ENCODE measurements around the gene DHRS1.

The DHRS1 gene

DNA sequence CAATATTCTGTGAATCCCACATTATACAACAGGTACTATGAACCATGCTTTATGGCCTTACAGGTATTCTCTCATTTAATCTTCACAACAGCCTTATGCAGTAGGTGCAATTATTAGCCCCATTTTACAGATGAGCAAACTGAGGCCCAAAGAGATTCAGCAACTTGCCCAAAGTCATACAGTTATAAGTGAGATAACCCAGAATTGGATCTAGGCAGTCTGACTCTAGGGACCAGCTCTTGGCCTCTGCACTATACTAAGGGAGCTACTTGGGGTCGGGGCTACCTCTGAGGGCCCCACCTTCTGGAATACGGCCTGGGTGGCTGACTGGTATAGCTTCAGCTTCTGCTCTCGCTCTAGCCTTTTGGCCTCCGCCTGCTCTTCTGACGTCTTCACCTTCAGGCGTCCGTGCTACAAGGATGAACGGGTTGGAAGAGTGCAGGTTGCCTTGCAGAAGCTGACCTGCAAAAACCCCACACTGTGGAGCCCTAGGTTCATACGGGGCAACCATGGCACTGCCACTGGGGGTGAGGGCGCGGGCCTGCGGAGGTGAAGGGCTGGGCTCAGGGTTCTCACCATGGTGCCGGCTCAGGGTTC is 28.9 kb downstream of the DHRS1 start:
- Histone ChIP-seq H3K27ac (ENCODE audit: extremely low read depth, low read depth, low read length) (peak overlapping the region; percentile 94), H3K4me3 (ENCODE audit: low read depth, low read length) (peak overlapping the region; percentile 92), H3K36me3 (ENCODE audit: control insufficient read depth in 2 of 2, insufficient read depth in 1 of 2, low read length in 2 of 2) (peaks cover 0 to 36% of the 10 kb centered on the region in 2 experiments; a peak in 1 of 3 replicates), H3K9me3 (ENCODE audit: control insufficient read depth, insufficient read depth, low read depth, low read length) (no peaks in the 10 kb centered on the region), H3K4me1 (ENCODE audit: control insufficient read depth, insufficient read depth, low read length) (peaks cover 3% of the 10 kb centered on the region; the same call in 1 of the 2 replicates)
- CTCF ChIA-PET = interaction anchor here (0.6 to 3.0 kb wide), 12 partner anchors 11 to 167 kb away, joined by 3 to 17 read pairs (median 4); partner anchors contain the start of genes CIDEB, LTB4R2, MDP1 and TINF2
- no peak for TF ChIP-seq GLIS1 (tag by site-specific recombination; IDR thresholded peaks at IDR 0.05)
- 0 out of 2 replicates have a peak, but pooled peaks have one; percentile 29 for TF ChIP-seq KLF8 (tag by site-specific recombination; IDR thresholded peaks at IDR 0.05)
- no peak for TF ChIP-seq ZNF514 (tag by site-specific recombination; IDR thresholded peaks at IDR 0.05)
- no peak for TF ChIP-seq ZSCAN16 (tag by site-specific recombination; IDR thresholded peaks at IDR 0.05)
- TF ChIP-seq, protein P1, sequence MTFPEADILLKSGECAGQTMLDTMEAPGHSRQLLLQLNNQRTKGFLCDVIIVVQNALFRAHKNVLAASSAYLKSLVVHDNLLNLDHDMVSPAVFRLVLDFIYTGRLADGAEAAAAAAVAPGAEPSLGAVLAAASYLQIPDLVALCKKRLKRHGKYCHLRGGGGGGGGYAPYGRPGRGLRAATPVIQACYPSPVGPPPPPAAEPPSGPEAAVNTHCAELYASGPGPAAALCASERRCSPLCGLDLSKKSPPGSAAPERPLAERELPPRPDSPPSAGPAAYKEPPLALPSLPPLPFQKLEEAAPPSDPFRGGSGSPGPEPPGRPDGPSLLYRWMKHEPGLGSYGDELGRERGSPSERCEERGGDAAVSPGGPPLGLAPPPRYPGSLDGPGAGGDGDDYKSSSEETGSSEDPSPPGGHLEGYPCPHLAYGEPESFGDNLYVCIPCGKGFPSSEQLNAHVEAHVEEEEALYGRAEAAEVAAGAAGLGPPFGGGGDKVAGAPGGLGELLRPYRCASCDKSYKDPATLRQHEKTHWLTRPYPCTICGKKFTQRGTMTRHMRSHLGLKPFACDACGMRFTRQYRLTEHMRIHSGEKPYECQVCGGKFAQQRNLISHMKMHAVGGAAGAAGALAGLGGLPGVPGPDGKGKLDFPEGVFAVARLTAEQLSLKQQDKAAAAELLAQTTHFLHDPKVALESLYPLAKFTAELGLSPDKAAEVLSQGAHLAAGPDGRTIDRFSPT (tag by site-specific recombination; IDR thresholded peaks at IDR 0.05) = no peak
- TF ChIP-seq ZNF629 (tag by site-specific recombination; IDR thresholded peaks at IDR 0.05) = peak; percentile 27
- no peak for TF ChIP-seq ZNF501 (tag by site-specific recombination; IDR thresholded peaks at IDR 0.05)
- TF ChIP-seq, protein P2, sequence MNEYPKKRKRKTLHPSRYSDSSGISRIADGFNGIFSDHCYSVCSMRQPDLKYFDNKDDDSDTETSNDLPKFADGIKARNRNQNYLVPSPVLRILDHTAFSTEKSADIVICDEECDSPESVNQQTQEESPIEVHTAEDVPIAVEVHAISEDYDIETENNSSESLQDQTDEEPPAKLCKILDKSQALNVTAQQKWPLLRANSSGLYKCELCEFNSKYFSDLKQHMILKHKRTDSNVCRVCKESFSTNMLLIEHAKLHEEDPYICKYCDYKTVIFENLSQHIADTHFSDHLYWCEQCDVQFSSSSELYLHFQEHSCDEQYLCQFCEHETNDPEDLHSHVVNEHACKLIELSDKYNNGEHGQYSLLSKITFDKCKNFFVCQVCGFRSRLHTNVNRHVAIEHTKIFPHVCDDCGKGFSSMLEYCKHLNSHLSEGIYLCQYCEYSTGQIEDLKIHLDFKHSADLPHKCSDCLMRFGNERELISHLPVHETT (tag by site-specific recombination; IDR thresholded peaks at IDR 0.05) = no peak
- TF ChIP-seq ZNF248 (tag by site-specific recombination; IDR thresholded peaks at IDR 0.05) = no peak
- TF ChIP-seq, protein P3, sequence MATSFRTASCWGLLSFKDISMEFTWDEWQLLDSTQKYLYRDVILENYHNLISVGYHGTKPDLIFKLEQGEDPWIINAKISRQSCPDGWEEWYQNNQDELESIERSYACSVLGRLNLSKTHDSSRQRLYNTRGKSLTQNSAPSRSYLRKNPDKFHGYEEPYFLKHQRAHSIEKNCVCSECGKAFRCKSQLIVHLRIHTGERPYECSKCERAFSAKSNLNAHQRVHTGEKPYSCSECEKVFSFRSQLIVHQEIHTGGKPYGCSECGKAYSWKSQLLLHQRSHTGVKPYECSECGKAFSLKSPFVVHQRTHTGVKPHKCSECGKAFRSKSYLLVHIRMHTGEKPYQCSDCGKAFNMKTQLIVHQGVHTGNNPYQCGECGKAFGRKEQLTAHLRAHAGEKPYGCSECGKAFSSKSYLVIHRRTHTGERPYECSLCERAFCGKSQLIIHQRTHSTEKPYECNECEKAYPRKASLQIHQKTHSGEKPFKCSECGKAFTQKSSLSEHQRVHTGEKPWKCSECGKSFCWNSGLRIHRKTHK (tag by site-specific recombination; IDR thresholded peaks at IDR 0.05) = no peak
- TF ChIP-seq SP7 (tag by site-specific recombination; IDR thresholded peaks at IDR 0.05) = no peak
- TF ChIP-seq ZNF24 (tag by site-specific recombination; IDR thresholded peaks at IDR 0.05) = peak; percentile 42; the same call in 1 of the 2 replicates
- no peak for TF ChIP-seq KLF1 (tag by site-specific recombination; IDR thresholded peaks at IDR 0.05)
- no peak for TF ChIP-seq ZFP37 (tag by site-specific recombination; IDR thresholded peaks at IDR 0.05)
- TF ChIP-seq, protein P4, sequence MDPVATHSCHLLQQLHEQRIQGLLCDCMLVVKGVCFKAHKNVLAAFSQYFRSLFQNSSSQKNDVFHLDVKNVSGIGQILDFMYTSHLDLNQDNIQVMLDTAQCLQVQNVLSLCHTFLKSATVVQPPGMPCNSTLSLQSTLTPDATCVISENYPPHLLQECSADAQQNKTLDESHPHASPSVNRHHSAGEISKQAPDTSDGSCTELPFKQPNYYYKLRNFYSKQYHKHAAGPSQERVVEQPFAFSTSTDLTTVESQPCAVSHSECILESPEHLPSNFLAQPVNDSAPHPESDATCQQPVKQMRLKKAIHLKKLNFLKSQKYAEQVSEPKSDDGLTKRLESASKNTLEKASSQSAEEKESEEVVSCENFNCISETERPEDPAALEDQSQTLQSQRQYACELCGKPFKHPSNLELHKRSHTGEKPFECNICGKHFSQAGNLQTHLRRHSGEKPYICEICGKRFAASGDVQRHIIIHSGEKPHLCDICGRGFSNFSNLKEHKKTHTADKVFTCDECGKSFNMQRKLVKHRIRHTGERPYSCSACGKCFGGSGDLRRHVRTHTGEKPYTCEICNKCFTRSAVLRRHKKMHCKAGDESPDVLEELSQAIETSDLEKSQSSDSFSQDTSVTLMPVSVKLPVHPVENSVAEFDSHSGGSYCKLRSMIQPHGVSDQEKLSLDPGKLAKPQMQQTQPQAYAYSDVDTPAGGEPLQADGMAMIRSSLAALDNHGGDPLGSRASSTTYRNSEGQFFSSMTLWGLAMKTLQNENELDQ (tag by site-specific recombination; IDR thresholded peaks at IDR 0.05; ENCODE audit: low read depth) = no peak
- POLR2A ChIA-PET = interaction anchor here (0.5 to 2.9 kb wide), 32 partner anchors 9 to 218 kb away, joined by 3 to 47 read pairs (median 5); partner anchors contain the start of genes CIDEB, DCAF11, DHRS1 and EMC9

DNA sequence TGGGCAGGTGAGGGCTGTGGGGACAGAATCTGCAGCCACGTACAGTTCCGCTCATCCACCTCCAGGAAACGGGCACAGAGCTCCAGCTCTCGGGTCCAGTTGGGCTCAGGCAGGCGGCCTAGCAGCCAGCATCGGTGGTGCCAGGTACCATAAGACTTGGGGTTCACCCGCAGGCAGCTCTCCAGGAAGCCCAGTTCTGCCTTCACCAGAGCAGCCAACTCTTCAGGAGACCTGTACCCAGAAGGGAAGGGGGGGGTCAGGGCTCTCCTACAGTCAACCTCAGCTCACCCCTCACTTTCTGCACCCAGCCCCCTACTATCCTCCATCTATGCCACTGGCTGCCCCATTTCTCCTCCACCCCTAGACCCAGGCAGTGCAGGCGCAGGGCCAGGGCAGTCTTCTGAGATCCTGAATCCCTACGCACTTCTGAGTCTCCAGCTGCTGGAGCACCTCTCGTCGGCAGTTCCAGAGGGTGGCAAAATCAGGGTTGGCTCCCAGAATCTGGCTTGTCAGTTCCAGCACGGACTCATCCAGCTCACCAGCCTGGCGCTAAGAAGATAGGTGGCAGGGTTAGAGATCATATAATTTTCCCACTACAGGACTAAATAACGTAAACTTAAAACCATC is 29.6 kb downstream of the DHRS1 start:
- Histone ChIP-seq H3K36me3 (ENCODE audit: control insufficient read depth in 2 of 2, insufficient read depth in 1 of 2, low read length in 2 of 2) (peaks cover 0 to 39% of the 10 kb centered on the region in 2 experiments; a peak in 1 of 3 replicates), H3K4me1 (ENCODE audit: control insufficient read depth, insufficient read depth, low read length) (peaks cover 3% of the 10 kb centered on the region; the same call in 1 of the 2 replicates), H3K4me3 (ENCODE audit: low read depth, low read length) (no peak overlapping the region), H3K9me3 (ENCODE audit: control insufficient read depth, insufficient read depth, low read depth, low read length) (no peaks in the 10 kb centered on the region), H3K27ac (ENCODE audit: extremely low read depth, low read depth, low read length) (no peak overlapping the region)
- ChIA-PET POLR2A (interaction anchor here (0.8 to 2.9 kb wide), 8 partner anchors 8 to 156 kb away, joined by 3 to 47 read pairs (median 12); partner anchors contain the start of genes DCAF11, DHRS1, IPO4 and MDP1), CTCF (interaction anchor here (1.0 to 3.0 kb wide), 8 partner anchors 11 to 161 kb away, joined by 3 to 17 read pairs (median 5); partner anchors contain the start of genes CIDEB, MDP1 and TINF2)
- no peak for TF ChIP-seq ZNF621 (tag by site-specific recombination; IDR thresholded peaks at IDR 0.05)
- no peak for TF ChIP-seq TCF7L2 (IDR thresholded peaks at IDR 0.05; ENCODE audit: borderline replicate concordance, low read depth, low read length)
- no peak for TF ChIP-seq ZNF664 (tag by site-specific recombination; IDR thresholded peaks at IDR 0.05)
- TF ChIP-seq ZNF560 (tag by site-specific recombination; IDR thresholded peaks at IDR 0.05; ENCODE audit: borderline replicate concordance) = no peak
- no peak for TF ChIP-seq ZIC2 (tag by site-specific recombination; IDR thresholded peaks at IDR 0.05)
- TF ChIP-seq, protein P5, sequence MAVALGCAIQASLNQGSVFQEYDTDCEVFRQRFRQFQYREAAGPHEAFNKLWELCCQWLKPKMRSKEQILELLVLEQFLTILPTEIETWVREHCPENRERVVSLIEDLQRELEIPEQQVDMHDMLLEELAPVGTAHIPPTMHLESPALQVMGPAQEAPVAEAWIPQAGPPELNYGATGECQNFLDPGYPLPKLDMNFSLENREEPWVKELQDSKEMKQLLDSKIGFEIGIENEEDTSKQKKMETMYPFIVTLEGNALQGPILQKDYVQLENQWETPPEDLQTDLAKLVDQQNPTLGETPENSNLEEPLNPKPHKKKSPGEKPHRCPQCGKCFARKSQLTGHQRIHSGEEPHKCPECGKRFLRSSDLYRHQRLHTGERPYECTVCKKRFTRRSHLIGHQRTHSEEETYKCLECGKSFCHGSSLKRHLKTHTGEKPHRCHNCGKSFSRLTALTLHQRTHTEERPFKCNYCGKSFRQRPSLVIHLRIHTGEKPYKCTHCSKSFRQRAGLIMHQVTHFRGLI (tag by site-specific recombination; IDR thresholded peaks at IDR 0.05) = no peak
- TF ChIP-seq FEZF1 (tag by site-specific recombination; IDR thresholded peaks at IDR 0.05) = no peak
- TF ChIP-seq, protein P6, sequence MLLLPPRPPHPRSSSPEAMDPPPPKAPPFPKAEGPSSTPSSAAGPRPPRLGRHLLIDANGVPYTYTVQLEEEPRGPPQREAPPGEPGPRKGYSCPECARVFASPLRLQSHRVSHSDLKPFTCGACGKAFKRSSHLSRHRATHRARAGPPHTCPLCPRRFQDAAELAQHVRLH (tag by site-specific recombination; IDR thresholded peaks at IDR 0.05) = no peak

Data from HEK293 (cell line).